DOHH2 (cell line): ENCODE data around the gene GOT2.
"Not testable (repeated sequence)": the region's sequence is repeated elsewhere in the genome, so short reads cannot be mapped to it uniquely, and the experiment has no call there.

Source experiments
- H3F3A ChIP-seq: fragments of 200-600 bp; sonication (generic), shearing (Covaris generic); 2 replicates; pipeline ENCODE4 v1.6.0; 2016; ENCODE audit warnings: antibody characterized with exemption, mild to moderate bottlenecking; ENCODE audit not compliant: control insufficient read depth, insufficient read depth
- H3K27ac ChIP-seq: fragments of 200-600 bp; sonication (generic); 2 replicates; pipeline ENCODE4 v1.5.1; 2014; ENCODE audit warnings: low read depth, mild to moderate bottlenecking, low read length, moderate library complexity
- H3K27me3 ChIP-seq: fragments of 200-600 bp; sonication (generic); 2 replicates; pipeline ENCODE4 v1.6.1; 2014; ENCODE audit warnings: mild to moderate bottlenecking, low read length, mixed read lengths; ENCODE audit not compliant: control insufficient read depth
- H3K36me3 ChIP-seq: fragments of 200-600 bp; sonication (generic); 2 replicates; pipeline ENCODE4 v1.6.1; 2014; ENCODE audit warnings: mild to moderate bottlenecking, low read length, moderate library complexity, mixed read lengths; ENCODE audit not compliant: control insufficient read depth
- H3K4me1 ChIP-seq: fragments of 200-600 bp; sonication (generic); 2 replicates; pipeline ENCODE4 v1.6.1; 2014; ENCODE audit warnings: mild to moderate bottlenecking, low read length, mixed read lengths; ENCODE audit not compliant: control insufficient read depth
- H3K4me2 ChIP-seq: fragments of 200-600 bp; sonication (generic); 2 replicates; pipeline ENCODE4 v1.6.0; 2014; ENCODE audit warnings: mild to moderate bottlenecking, low read length, moderate library complexity
- H3K4me3 ChIP-seq: fragments of 200-600 bp; sonication (generic); 2 replicates; pipeline ENCODE4 v1.5.1; 2014; ENCODE audit warnings: mild to moderate bottlenecking, low read length, mixed read lengths
- H3K79me2 ChIP-seq: fragments of 200-600 bp; sonication (generic); 2 replicates; pipeline ENCODE4 v1.6.1; 2014; ENCODE audit warnings: mild to moderate bottlenecking, low read length, mixed read lengths; ENCODE audit not compliant: control insufficient read depth
- H3K9me2 ChIP-seq: fragments of 200-600 bp; sonication (generic); replicated peaks from 2 replicates; pipeline ENCODE4 v1.6.1; 2014; ENCODE audit warnings: mild to moderate bottlenecking, low read length, mixed read lengths; ENCODE audit not compliant: control insufficient read depth
- H3K9me3 ChIP-seq: fragments of 200-600 bp; sonication (generic); 2 replicates; pipeline ENCODE4 v1.6.1; 2014; ENCODE audit warnings: antibody characterized with exemption, low read length, mixed read lengths; ENCODE audit not compliant: control insufficient read depth, insufficient read depth
- H4K20me1 ChIP-seq: fragments of 200-600 bp; sonication (generic); 2 replicates; pipeline ENCODE4 v1.6.0; 2014; ENCODE audit warnings: low read depth, mild to moderate bottlenecking, antibody characterized with exemption, low read length, moderate library complexity; ENCODE audit not compliant: control insufficient read depth, insufficient read depth
- CTCF ChIP-seq: fragments of 200-600 bp; sonication (generic); IDR thresholded peaks from one replicate; pipeline ENCODE4 v1.5.1; 2014; ENCODE audit warnings: antibody characterized with exemption, mild to moderate bottlenecking, low read depth, low read length; ENCODE audit not compliant: poor library complexity, severe bottlenecking
- EZH2phosphoT487 ChIP-seq: fragments of 200-600 bp; sonication (generic); IDR thresholded peaks from 2 replicates; pipeline ENCODE4 v1.6.1; 2017; ENCODE audit warnings: borderline replicate concordance, mild to moderate bottlenecking, antibody characterized with exemption, low read length, moderate library complexity, mixed read lengths

Gene GOT2

GRCh38 chr16:58733671-58734458 lies at the start of gene GOT2:
Gene GOT2 (minus strand): TSS chr16:58734316. CDS start chr16:58734228, 88 bp downstream.
- H3K4me2 ChIP-seq = peak within 1 kb of the TSS; percentile 98
- no peak for TF ChIP-seq EZH2phosphoT487
- TF ChIP-seq CTCF = peak; percentile 88
- H3K27ac ChIP-seq = peak within 1 kb of the TSS; percentile 71
- peaks cover 53% of the 10 kb centered on the region for H3K79me2 ChIP-seq
- H4K20me1 ChIP-seq = peaks cover 5% of the 10 kb centered on the region; the same call in 1 of the 2 replicates
- H3F3A ChIP-seq = peaks cover 10% of the 10 kb centered on the region
- H3K4me1 ChIP-seq = peaks cover 56% of the 10 kb centered on the region
- H3K4me3 ChIP-seq = peak within 1 kb of the TSS; percentile 81
- H3K9me2 ChIP-seq = no peaks in the 10 kb centered on the region
- no peaks in the 10 kb centered on the region for H3K27me3 ChIP-seq
- no peaks in the 10 kb centered on the region for H3K9me3 ChIP-seq
- H3K36me3 ChIP-seq = peaks cover 43% of the 10 kb centered on the region

GRCh38 chr16:58779291-58779690 lies 45.2 kb upstream of the GOT2 start:
- H4K20me1 ChIP-seq, H3K9me3 ChIP-seq, H3F3A ChIP-seq, H3K4me3 ChIP-seq, H3K9me2 ChIP-seq, H3K27me3 ChIP-seq, H3K79me2 ChIP-seq, H3K36me3 ChIP-seq, H3K27ac ChIP-seq, H3K4me2 ChIP-seq, H3K4me1 ChIP-seq: not testable (repeated sequence)

GRCh38 chr16:58773870-58774269 lies 39.8 kb upstream of the GOT2 start:
- no peaks in the 10 kb centered on the region for H3F3A ChIP-seq
- H3K9me2 ChIP-seq = no peaks in the 10 kb centered on the region
- H3K27ac ChIP-seq = no peak overlapping the region
- no peaks in the 10 kb centered on the region for H3K4me1 ChIP-seq
- H4K20me1 ChIP-seq = no peaks in the 10 kb centered on the region
- no peaks in the 10 kb centered on the region for H3K36me3 ChIP-seq
- H3K27me3 ChIP-seq = peaks cover 19% of the 10 kb centered on the region
- no peaks in the 10 kb centered on the region for H3K79me2 ChIP-seq
- H3K4me3 ChIP-seq = no peak overlapping the region
- H3K9me3 ChIP-seq = no peaks in the 10 kb centered on the region
- no peak overlapping the region for H3K4me2 ChIP-seq
- TF ChIP-seq CTCF = no peak
- no peak for TF ChIP-seq EZH2phosphoT487

- Histone ChIP-seq H4K20me1 (no peaks in the 10 kb centered on the region), H3F3A (no peaks in the 10 kb centered on the region), H3K9me3 (no peaks in the 10 kb centered on the region), H3K4me1 (no peaks in the 10 kb centered on the region), H3K4me2 (no peak overlapping the region), H3K9me2 (no peaks in the 10 kb centered on the region), H3K4me3 (no peak overlapping the region), H3K27ac (no peak overlapping the region), H3K36me3 (no peaks in the 10 kb centered on the region), H3K27me3 (peaks cover 24% of the 10 kb centered on the region), H3K79me2 (no peaks in the 10 kb centered on the region)
- TF ChIP-seq CTCF (no peak), EZH2phosphoT487 (no peak)
These were observed 34.0 kb upstream of the GOT2 start for GRCh38 chr16:58768145-58768544.
